ENCODE results near the gene APOBEC4. TPM values are rescaled to one million over a fixed set of nuclear protein-coding genes. Genes with fewer than 3 reads are reported as not detected.

APOBEC4 gene
- total and polyA plus RNA-seq, 2 of the 13 experiments (the other 11 are each of a cell fraction or from before 2014, with no cell fraction given): not detected

DNA sequence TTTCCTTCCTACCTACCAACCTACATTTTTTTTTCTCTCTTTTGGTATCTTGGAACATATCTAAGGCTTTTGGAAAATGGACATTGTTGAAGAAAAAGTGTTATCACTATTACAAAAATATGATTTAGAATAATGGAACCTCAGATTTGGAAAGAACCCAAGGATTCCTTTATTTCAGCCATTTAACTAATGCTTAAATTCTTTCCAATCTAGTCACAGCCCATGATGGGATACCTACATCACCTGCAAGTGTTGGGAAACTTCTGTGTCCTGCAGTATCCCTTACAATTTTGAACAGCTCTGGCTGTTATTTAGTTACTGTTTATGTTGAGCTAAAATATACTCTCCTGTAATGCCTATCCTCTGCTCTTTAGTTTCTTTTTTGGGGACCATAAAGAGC, 22.3 kb upstream of the APOBEC4 start:
- Histone ChIP-seq H4K20me1 (ENCODE audit: insufficient read depth, low read length) (no peaks in the 10 kb centered on the region), H3K4me2 (ENCODE audit: low read depth, low read length) (no peak overlapping the region), H3K36me3 (replicated peaks in 1 of 2; ENCODE audit: control insufficient read depth in 1 of 2, insufficient read depth in 2 of 2, low read length in 2 of 2) (no peaks in the 10 kb centered on the region), H3K4me3 (replicated peaks in 1 of 3; ENCODE audit: insufficient read depth in 1 of 3, low read depth in 2 of 3, low read length in 3 of 3) (no peak overlapping the region), H3K9me3 (ENCODE audit: low read length) (no peaks in the 10 kb centered on the region), H3K27ac (ENCODE audit: extremely low read length, insufficient read depth, low read length) (no peak overlapping the region), H3K27me3 (ENCODE audit: control insufficient read depth in 1 of 2, insufficient read depth in 2 of 2, low read length in 2 of 2) (no peaks in the 10 kb centered on the region), H3K4me1 (ENCODE audit: insufficient read depth, low read length) (peaks cover 20% of the 10 kb centered on the region), H2AFZ (ENCODE audit: low read length) (no peak overlapping the region), H3K79me2 (ENCODE audit: insufficient read depth, low read length) (no peaks in the 10 kb centered on the region), H3K9ac (ENCODE audit: insufficient read depth, low read depth, low read length) (no peak overlapping the region)
- intact Hi-C loops (cut with micrococcal nuclease; ENCODE audit: unreplicated experiment): no loop called here
- TF ChIP-seq SMARCC2 (IDR thresholded peaks at IDR 0.05): no peak
- TF ChIP-seq ZNF709 (CRISPR knock-in tag; IDR thresholded peaks at IDR 0.05): no peak
- no peak for TF ChIP-seq SSRP1 (CRISPR knock-in tag; IDR thresholded peaks at IDR 0.05)
- TF ChIP-seq, protein P1, sequence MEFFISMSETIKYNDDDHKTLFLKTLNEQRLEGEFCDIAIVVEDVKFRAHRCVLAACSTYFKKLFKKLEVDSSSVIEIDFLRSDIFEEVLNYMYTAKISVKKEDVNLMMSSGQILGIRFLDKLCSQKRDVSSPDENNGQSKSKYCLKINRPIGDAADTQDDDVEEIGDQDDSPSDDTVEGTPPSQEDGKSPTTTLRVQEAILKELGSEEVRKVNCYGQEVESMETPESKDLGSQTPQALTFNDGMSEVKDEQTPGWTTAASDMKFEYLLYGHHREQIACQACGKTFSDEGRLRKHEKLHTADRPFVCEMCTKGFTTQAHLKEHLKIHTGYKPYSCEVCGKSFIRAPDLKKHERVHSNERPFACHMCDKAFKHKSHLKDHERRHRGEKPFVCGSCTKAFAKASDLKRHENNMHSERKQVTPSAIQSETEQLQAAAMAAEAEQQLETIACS (CRISPR knock-in tag; IDR thresholded peaks at IDR 0.05): no peak
- TF ChIP-seq TP53 (CRISPR knock-in tag; conservative IDR thresholded peaks at IDR 0.05): no peak
- ATAC-seq: no peak
- no TSS peak for BruUV-seq (replicated peaks)
- in situ Hi-C loops (cut with HindIII; ENCODE audit: extremely low pct_ligation_motif_present, low pct_unique_long_range_greater_than_20kb): no loop called here
- ChIA-PET CTCF (ENCODE audit: low intra/inter-chr PET ratio, low total read pairs) (no interaction called here), POLR2A (no interaction called here)
- DNase-seq (ENCODE audit: low spot score): no peak
- no peak for FAIRE-seq

DNA sequence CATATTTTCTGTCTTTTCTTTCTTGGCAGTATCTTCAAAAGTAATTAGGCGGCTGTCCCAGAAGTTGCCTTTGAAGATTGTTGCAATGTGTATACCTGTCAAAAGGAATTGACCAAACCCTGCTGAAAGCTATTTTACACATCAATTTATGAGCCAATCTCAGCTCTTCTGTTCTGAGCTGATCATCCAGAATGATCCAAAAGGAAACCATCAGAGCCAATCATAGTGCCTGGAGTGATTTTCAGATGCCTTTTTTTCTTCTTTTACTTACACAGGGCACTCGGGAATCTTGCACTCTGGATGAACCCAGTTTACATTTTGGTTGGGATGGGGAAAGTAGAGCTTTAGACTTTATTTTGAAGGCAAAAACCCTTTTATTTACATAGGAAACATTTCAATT, 21.8 kb upstream of the APOBEC4 start:
- no peaks in the 10 kb centered on the region for H3K27me3 ChIP-seq (ENCODE audit: control insufficient read depth in 1 of 2, insufficient read depth in 2 of 2, low read length in 2 of 2)
- H3K4me2 ChIP-seq (ENCODE audit: low read depth, low read length): no peak overlapping the region
- no peaks in the 10 kb centered on the region for H4K20me1 ChIP-seq (ENCODE audit: insufficient read depth, low read length)
- H2AFZ ChIP-seq (ENCODE audit: low read length): no peak overlapping the region
- peaks cover 20% of the 10 kb centered on the region for H3K4me1 ChIP-seq (ENCODE audit: insufficient read depth, low read length)
- H3K9me3 ChIP-seq (ENCODE audit: low read length): no peaks in the 10 kb centered on the region
- no peak overlapping the region for H3K4me3 ChIP-seq (replicated peaks in 1 of 3; ENCODE audit: insufficient read depth in 1 of 3, low read depth in 2 of 3, low read length in 3 of 3)
- TF ChIP-seq ZFYVE20 (CRISPR knock-in tag; IDR thresholded peaks at IDR 0.05; ENCODE audit: borderline replicate concordance, low read depth): no peak
- TF ChIP-seq, protein P2, sequence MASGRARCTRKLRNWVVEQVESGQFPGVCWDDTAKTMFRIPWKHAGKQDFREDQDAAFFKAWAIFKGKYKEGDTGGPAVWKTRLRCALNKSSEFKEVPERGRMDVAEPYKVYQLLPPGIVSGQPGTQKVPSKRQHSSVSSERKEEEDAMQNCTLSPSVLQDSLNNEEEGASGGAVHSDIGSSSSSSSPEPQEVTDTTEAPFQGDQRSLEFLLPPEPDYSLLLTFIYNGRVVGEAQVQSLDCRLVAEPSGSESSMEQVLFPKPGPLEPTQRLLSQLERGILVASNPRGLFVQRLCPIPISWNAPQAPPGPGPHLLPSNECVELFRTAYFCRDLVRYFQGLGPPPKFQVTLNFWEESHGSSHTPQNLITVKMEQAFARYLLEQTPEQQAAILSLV (CRISPR knock-in tag; IDR thresholded peaks at IDR 0.05; ENCODE audit: borderline replicate concordance): no peak
- no peak for TF ChIP-seq ZNF34 (CRISPR knock-in tag; IDR thresholded peaks at IDR 0.05; ENCODE audit: borderline replicate concordance)
- TF ChIP-seq REPIN1 (CRISPR knock-in tag; IDR thresholded peaks at IDR 0.05; ENCODE audit: borderline replicate concordance, low read depth): no peak
- TF ChIP-seq, protein P3, sequence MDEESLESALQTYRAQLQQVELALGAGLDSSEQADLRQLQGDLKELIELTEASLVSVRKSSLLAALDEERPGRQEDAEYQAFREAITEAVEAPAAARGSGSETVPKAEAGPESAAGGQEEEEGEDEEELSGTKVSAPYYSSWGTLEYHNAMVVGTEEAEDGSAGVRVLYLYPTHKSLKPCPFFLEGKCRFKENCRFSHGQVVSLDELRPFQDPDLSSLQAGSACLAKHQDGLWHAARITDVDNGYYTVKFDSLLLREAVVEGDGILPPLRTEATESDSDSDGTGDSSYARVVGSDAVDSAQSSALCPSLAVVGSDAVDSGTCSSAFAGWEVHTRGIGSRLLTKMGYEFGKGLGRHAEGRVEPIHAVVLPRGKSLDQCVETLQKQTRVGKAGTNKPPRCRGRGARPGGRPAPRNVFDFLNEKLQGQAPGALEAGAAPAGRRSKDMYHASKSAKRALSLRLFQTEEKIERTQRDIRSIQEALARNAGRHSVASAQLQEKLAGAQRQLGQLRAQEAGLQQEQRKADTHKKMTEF (CRISPR knock-in tag; IDR thresholded peaks at IDR 0.05): no peak
- TF ChIP-seq, protein P4, sequence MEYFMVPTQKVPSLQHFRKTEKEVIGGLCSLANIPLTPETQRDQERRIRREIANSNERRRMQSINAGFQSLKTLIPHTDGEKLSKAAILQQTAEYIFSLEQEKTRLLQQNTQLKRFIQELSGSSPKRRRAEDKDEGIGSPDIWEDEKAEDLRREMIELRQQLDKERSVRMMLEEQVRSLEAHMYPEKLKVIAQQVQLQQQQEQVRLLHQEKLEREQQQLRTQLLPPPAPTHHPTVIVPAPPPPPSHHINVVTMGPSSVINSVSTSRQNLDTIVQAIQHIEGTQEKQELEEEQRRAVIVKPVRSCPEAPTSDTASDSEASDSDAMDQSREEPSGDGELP (IDR thresholded peaks at IDR 0.05; ENCODE audit: borderline replicate concordance, low read depth): no peak
- TF ChIP-seq HDAC6 (IDR thresholded peaks at IDR 0.05; ENCODE audit: low read depth, low read length): no peak
- TF ChIP-seq ARNT (IDR thresholded peaks at IDR 0.05): no peak
- CTCF ChIA-PET (ENCODE audit: low intra/inter-chr PET ratio, low total read pairs): no interaction called here
- in situ Hi-C loops (cut with HindIII; ENCODE audit: extremely low pct_ligation_motif_present, low pct_unique_long_range_greater_than_20kb) (no loop called here), intact Hi-C loops (cut with micrococcal nuclease; ENCODE audit: unreplicated experiment) (no loop called here)
- H3K27ac ChIP-seq (ENCODE audit: extremely low read length, insufficient read depth, low read length): no peak overlapping the region
- DNase-seq (ENCODE audit: low spot score) (no peak), FAIRE-seq (no peak), ATAC-seq (no peak)
- H3K79me2 ChIP-seq (ENCODE audit: insufficient read depth, low read length): no peaks in the 10 kb centered on the region
- H3K36me3 ChIP-seq (replicated peaks in 1 of 2; ENCODE audit: control insufficient read depth in 1 of 2, insufficient read depth in 2 of 2, low read length in 2 of 2): no peaks in the 10 kb centered on the region
- no peak overlapping the region for H3K9ac ChIP-seq (ENCODE audit: insufficient read depth, low read depth, low read length)
- BruUV-seq (replicated peaks): no TSS peak
- POLR2A ChIA-PET: no interaction called here
- WGBS (ENCODE audit: low lambda C conversion rate): 88% methylated on average over 2 of the region's 2 CpGs
